GM20000 (cell line): Measurements from ENCODE around the gene SEMG2.

Experiments
- DNase-seq: peaks from one replicate; pipeline ENCODE4 v3.0.0; 2012; ENCODE audit warnings: low spot score
- CTCF ChIP-seq: IDR thresholded peaks from 2 replicates; pipeline ENCODE4 v1.5.1; 2012; ENCODE audit warnings: mild to moderate bottlenecking, control low read depth; ENCODE audit errors: extremely low read depth, missing control alignments

The SEMG2 gene

GRCh38 chr20:45209924-45210323, 11.2 kb upstream of the SEMG2 start:
- no peak for TF ChIP-seq CTCF

GRCh38 chr20:45211569-45212474, 9.4 kb upstream of the SEMG2 start:
- DNase-seq = no peak
- TF ChIP-seq CTCF = no peak

More at GRCh38 chr20:45209924-45210323, 11.2 kb upstream of the SEMG2 start:
- DNase-seq = no peak

DNA sequence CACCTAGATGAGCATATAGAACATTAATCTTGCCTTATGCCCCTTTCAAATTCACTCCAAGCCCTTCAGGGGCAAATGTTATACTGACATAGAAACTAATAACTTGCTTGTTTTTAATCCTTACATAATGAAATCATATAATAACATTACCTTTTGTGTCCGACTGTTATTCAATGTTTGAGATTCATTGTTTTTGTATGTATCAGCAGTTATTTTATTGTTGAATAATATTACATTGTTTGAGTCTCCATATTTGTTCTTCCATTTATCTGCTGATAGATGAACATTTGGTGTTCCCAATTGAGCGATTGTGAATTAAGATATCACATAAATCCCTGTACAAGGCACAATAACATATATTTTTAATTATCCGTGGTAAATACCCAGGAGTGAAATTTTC, 8.3 kb upstream of the SEMG2 start:
- no peak for TF ChIP-seq CTCF
- no peak for DNase-seq

DNA sequence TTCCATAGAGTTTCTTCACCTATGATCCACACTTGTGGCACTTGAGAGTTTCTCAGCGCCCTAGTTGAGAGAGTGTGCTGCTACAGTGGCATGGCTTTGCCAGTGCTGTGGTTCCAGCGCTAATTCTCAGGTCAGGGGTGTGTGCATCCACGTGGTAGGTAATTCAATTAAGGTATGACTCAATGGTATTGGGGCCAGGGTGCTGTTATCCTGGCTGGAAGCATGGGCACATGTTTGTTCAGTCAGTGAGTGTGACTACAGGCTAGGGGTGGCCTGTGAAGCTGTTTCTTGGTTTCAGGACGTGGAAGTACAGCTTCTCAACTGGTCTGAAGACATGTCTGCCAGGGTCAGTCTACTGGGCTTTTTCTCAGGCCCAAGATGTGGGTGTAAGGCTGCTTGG, 3.0 kb upstream of the SEMG2 start:
- no peak for DNase-seq
- no peak for TF ChIP-seq CTCF

- no peak for TF ChIP-seq CTCF
- no peak for DNase-seq
Measured at GRCh38 chr20:45218636-45219035, 2.5 kb upstream of the SEMG2 start.

- no peak for DNase-seq
- no peak for TF ChIP-seq CTCF
Measured at GRCh38 chr20:45223136-45223535, 2.0 kb downstream of the SEMG2 start.

GRCh38 chr20:45226287-45226686, 5.1 kb downstream of the SEMG2 start:
- TF ChIP-seq CTCF = no peak

More at GRCh38 chr20:45226287-45226686, 5.1 kb downstream of the SEMG2 start:
- no peak for DNase-seq
